GM12873 (cell line): ENCODE data around the gene IL17RD.

Experiments used
- CTCF ChIP-seq: IDR thresholded peaks from 2 replicates; pipeline ENCODE4 v1.5.1; 2012; ENCODE audit warnings: low read depth, mild to moderate bottlenecking, moderate library complexity, low read length, control low read depth; ENCODE audit not compliant: insufficient read depth; ENCODE audit errors: missing control alignments

Gene IL17RD

GRCh38 chr3:57165641-57166040, 488 bp upstream of the IL17RD start:
- no peak for TF ChIP-seq CTCF

DNA sequence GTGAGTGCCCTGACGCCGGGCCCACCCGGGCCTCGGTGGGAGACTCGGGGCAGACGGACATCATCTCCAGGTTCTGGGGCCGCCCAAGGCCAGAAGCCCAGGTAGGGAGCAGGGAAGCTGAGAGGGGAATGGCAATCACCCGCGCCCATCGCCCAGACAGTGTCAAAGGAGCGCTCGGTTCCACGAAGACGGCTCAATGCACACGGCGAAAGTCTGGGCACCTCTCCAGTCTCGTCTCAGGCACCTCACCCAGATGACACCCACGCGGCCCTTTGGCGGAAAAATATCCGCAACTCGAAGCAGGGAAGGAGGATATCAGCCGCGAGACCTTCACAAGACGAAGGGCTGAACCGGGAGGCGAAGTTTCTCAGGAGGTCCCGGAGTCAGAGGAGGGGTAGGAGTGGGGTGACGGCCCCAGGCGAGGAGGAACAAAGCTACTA, 916 bp downstream of the IL17RD start:
- no peak for TF ChIP-seq CTCF

DNA sequence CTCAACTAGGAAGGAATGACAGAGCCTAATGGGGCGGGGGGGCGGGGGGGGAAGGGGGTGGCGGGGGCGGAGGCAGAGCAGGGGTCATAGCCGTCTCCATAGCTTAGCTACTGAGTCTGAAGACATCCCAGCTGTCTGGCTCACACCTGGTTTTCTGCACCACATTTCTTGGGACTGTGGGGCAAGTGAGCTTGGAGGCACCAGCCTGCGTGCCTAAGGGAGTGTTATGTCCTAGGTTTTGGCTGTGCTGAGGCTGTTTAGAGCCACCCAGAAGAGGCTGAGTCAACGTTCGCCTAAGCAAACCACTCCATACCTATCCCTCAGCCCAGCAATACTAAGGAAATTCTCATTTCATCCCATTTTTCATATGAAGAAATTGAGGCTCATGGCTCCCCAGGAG, 1.4 kb downstream of the IL17RD start:
- TF ChIP-seq CTCF: no peak

- no peak for TF ChIP-seq CTCF
These were observed 3.2 kb downstream of the IL17RD start for GRCh38 chr3:57161915-57162314.

DNA sequence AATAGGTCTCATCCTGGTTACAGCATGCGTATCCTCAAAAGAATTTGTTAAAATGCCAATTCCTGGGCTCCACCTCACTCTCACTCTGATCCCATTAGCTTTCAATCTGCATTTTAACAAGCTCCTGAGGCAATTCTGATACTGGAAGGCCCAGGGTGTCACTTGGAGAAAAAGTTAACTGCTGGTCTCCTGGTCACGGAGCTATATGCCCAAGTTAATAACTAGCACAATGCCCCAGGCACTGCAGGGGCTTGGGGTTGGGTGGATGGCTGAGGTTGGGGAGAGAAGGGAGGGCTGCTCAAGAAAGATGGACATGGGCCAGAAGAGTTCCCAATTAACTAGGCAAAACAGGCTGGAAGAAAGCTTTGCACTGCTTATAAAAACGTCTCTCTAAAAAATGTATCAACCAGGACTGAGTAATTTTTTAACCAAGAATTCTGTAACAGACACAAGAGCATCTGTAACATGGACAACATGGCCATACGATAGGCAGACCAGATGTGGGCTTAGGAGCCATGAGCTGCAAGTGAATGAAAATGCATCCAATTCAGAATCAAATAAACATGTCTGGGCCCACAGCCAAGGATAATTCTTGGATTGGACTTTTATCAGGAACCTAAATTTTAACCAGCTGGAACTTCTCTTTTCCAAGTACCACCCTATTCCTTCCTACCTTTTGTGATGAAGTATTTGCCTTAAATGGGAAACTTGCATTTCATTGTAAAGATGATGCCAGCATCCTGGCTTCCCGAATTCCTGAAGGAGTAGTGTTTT, 4.2 kb downstream of the IL17RD start:
- TF ChIP-seq CTCF: no peak

- no peak for TF ChIP-seq CTCF
These were observed 4.9 kb downstream of the IL17RD start for GRCh38 chr3:57160076-57160764.

DNA sequence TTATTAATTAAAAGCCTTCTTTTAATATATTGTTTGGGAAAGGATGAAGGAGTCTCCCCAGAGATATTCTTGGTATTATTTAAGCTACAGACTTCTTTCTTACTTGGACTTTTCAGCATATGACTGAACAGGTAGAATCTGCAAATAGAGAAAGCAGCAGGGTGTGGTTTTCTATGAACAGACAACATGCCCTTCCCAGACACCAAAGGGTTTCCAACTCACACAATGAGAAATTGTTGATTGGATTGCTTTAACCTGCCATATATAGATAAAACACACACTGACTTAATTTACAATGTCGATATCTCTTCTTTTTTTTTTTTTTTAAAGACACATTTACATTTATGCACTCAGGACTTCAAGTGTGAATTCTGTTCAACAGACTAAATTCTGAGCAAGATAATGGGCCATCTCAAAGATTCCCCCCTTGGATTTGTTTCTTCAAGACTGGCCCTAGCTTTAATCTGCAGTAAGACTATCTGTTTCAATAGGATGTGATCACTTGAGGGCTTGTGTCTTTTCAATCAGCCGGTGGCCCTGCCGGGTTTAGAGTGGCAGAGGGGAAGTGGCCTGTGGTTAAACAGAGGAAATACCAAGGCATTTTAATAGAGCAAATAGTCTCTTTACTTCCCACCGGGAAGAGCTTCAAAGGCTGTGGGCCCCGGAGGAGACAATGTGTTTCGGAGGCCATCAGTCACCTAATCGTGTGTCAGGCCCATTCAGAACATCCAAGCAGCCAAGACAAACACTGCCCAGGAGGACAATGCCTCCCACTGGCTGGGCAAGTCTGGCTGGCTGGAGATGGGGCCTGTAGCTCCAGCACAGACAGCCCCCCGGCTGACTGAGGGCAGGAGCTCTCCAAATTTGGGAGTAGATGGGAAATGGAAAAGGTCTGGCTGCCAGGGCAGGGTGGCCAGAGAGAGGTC, 6.1 kb downstream of the IL17RD start:
- no peak for TF ChIP-seq CTCF
